ENCODE data around the gene DGAT2. TPM values are rescaled to one million over a fixed set of nuclear protein-coding genes. Genes with fewer than 3 reads are reported as not detected.

DGAT2 gene
- polyA plus RNA-seq, 12 donors = 0.17 to 3.5 (median 0.58) TPM; not detected in 2

DNA sequence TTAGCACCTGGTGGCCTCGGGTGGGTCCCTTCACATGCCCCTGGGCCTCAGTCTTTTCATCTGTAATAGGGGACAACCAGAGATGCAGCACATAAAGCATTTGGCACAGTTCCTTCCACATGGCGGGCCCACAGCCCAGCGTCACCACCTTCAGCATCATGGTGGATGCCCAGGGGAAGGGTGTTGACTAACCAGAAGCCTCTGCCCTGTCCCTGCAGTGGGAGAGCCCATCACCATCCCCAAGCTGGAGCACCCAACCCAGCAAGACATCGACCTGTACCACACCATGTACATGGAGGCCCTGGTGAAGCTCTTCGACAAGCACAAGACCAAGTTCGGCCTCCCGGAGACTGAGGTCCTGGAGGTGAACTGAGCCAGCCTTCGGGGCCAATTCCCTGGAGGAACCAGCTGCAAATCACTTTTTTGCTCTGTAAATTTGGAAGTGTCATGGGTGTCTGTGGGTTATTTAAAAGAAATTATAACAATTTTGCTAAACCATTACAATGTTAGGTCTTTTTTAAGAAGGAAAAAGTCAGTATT lies 31.6 kb downstream of the DGAT2 start:
- DNase-seq = no peak

DNA sequence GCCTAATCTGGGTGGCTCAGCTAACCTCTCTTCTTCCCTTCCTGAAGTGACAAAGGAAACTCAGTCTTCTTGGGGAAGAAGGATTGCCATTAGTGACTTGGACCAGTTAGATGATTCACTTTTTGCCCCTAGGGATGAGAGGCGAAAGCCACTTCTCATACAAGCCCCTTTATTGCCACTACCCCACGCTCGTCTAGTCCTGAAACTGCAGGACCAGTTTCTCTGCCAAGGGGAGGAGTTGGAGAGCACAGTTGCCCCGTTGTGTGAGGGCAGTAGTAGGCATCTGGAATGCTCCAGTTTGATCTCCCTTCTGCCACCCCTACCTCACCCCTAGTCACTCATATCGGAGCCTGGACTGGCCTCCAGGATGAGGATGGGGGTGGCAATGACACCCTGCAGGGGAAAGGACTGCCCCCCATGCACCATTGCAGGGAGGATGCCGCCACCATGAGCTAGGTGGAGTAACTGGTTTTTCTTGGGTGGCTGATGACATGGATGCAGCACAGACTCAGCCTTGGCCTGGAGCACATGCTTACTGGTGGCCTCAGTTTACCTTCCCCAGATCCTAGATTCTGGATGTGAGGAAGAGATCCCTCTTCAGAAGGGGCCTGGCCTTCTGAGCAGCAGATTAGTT lies 32.3 kb downstream of the DGAT2 start:
- no peak for DNase-seq

DNA sequence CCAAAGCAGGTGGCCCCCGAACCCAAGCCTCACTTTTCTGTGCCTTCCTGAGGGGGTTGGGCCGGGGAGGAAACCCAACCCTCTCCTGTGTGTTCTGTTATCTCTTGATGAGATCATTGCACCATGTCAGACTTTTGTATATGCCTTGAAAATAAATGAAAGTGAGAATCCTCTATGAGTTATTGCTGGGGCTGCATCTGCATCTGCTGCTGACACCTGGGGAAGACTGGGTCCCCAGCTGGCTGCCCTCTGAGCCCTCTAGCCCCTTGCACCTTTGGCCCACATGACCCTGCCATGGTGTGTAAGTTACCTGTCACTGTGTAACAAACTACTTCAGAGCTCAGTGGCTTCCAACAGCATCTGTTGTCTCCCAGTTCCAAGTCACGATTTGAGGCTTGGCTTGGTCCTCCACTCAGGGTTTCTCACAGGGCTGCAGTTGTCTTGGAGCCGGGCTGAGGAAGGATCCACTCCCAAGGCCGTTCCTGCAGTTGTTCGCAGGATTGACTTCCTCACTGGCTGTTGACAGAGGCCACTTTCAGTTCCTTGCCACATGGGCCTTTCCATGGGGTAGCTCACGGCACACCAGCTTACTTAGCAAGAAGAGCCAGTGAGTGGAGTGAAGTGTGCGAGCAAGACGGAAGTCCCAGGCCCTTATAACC lies 32.9 kb downstream of the DGAT2 start:
- peak; percentile 37 for DNase-seq

DNA sequence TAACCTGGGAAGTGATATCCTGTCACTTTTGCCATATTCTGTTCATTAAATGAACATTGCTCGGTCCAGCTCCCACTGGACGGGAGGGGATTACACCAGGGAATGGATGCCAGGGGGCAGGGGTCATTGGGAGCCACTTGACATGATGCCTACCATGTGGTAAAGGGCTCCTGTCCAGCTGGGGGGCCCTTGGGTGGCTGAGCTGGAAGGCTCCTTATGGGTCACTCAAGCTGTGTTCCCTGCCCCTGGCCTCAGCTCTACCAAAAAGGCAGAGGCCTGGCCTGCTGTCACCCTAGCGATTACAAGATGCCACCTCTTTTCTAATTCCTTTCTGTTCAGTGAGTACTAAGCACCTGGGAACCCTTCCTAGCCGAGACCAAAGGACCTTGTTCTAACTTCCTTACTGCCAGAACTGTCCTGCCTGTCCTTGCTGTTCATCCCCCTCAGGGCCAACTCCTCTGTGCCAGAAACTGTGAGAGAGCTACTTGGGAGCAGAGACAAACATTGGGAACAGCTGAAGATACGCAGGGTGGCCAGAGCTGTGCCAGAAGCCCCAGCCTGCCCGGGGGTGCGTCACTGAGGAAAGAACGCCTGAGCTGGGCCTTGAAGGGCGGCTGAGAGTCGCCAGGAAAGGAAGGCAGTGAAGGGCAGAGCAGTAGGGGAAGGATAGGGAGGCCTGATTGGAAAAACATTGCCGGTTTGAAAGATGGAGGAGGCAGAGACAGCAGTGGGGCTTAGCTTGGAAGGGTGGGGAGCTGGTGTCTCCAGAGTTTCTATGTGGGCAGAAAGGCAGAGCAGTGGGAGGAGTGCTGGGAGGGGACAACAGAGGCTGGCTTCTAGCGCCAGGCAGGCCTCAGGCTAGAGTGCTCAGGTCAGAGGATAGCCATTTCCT lies 33.7 kb downstream of the DGAT2 start:
- no peak for DNase-seq

DNA sequence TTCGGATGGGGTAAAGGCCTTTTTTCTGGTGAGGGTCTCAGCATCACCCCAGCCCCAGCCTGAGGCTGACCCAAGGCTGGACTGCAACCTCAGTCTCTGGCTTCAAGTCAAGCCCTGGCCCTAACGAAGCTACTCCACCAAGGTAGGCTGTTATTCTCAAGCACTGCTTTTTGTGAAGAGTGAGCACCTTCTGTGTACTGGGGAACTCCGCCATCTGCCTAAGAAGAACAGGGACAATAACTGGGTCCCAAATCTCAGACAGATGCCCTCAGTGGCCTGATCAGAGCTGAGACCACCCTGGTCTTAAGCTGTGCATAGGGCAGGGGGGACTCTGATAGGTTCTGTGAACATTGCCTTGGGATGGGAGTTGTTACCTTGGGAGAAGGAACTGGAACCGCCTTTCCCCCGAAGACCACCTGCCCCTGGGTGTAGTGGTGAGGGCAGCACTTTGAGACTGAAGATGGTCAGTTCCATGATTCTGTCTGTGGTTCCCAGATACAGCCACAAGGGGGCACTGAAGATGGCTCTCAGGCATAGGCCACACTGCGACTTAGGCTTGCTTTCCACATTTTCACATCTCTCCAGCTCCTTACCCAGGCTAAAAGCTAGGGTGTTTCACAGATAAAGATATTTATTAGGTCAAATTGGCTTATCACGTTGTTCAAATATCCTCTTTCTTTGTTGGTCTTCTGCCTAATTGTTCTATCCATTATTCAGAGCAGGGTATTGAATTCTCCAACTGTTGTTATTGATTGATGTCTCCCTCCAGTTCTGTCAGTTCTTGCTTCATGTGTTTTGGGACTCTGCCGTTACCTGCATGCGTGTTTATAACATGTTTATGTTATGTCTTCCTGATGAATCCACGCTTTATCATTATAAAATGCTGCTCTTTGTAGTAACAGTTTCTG lies 34.6 kb downstream of the DGAT2 start:
- DNase-seq = peak; percentile 80

DNA sequence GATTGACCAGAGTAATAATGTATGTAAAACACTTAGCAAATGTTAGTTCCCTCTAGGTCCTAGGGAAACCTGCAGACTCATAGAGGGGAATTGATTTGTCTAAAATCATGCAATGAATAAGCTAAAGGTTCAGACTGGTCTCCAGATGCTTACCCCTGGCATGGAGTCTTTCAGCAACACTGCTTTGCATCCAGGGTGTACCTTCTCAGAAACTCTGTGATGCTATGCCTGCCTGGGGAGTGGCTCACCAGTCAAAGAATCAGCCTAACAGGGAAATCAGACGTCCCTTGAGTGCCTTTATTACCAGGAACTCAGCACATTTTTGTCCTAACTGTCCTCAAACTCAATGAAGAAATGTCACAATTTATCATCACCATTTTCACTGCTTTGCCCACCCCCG lies 40.5 kb downstream of the DGAT2 start:
- DNase-seq = no peak

DNA sequence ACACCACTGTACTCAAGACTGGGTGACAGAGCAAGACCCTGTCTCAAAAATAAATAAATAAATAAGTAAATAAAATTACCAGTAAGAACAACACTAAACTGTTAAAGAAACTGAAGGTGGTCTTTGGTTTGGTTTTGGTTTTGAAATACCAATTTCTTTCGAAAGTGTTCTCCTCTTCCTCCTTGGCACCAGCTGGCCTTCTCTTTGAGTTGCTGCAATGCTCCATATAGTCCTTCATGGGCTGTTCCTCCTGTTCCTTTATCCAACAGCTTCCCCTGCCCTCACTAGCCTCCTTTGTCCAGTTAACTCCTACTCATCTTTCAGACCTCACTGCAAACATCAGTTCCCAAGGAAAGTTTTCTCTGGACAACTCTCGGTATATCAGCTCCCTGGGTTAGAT lies 41.4 kb downstream of the DGAT2 start:
- no peak for DNase-seq

DNA sequence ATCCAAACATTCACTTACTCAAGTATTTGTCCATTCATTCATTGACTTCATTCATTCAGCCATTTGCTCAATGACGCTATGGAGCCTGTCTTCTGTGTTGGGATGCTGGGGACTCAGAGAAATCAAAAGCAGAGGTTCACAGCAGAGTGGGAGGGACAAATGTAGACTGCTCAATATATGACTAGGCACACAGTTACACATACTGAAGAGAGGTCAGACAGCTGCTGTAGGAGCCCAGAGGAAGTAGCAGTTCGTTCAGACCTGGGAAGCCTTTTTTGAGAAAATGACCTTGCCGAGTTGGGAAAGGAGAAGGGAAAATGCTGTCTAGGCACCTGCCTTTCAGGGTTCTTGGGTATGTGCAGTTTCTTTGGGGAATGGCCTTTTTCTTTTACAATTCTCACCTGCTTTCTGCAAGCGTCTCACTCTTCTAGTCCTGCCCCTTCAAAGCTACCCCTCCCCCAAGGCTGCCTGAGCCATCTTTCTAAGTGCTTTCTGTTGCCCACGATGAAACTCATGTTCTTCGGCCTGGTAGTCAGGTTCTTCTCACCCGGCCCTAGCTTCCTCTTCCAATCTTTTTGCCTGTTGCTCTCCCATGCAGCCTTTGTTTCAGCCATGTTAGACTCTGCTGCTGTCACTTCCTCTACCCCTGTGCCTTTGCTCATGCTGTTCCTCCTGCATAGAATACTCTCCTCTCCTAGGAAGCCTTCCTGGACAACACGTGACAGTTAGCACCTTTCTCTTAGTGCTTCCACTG lies 42.2 kb downstream of the DGAT2 start:
- no peak for DNase-seq

DNA sequence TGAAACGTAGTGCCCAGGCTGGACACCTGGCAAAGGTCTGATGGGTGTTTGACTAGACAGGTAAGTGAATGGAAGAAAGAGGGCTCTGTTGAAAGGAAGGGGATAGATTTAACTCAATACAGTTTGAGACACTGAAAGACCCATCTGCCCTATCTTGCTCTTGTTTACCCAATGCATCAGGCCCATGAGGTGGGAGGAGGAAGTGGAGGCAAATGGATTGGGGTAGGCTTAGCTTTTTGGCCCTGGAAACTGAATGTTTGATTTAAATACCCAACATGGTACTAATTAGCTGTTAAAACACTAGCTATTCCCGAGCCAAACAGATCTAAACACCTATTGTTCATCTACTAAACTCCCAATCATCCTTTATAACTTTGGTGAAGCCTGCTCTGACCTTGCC lies 42.9 kb downstream of the DGAT2 start:
- DNase-seq = no peak

DNA sequence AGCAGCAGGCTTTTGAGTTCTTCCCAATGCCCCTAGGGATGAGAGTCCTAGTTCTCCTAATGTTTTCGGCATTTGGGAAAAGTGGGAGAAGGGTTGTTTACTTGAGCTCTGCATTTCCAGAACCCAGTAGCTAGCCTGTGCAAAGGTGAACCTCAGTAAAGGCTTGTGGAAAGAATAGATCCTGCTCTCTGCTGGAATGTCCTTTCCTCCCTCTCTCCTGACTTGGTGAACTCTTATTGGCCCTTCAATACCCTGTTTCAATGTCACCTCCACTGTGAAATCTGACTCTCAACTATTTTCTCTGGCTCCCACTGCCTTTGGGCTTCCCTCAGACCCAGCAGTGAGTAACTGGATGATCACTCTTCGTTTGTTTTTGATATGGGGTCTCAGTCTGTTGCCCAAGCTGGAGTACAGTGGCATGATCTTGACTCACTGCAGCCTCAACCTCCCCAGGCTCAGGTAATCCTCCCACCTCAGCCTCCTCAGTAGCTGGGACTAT lies 44.0 kb downstream of the DGAT2 start:
- DNase-seq = no peak

DNA sequence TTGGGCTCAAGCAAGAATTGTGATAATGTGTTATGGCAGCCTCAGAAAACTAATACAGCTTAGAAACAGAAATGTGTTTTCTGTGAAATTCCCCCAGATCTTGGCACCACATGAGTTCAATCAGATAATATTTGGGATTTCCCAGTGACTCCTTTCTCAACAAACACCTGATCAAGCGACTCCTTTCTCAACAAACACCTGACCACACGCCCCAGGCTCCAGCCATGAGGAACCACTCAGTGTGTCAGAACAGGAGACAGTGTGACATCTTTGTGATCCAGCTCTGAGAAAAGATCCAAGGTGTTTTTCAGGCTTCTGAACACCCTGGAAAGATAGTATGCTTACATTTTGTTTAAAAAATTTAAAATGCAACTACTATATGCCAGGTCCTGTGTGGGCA lies 44.5 kb downstream of the DGAT2 start:
- DNase-seq = no peak

DNA sequence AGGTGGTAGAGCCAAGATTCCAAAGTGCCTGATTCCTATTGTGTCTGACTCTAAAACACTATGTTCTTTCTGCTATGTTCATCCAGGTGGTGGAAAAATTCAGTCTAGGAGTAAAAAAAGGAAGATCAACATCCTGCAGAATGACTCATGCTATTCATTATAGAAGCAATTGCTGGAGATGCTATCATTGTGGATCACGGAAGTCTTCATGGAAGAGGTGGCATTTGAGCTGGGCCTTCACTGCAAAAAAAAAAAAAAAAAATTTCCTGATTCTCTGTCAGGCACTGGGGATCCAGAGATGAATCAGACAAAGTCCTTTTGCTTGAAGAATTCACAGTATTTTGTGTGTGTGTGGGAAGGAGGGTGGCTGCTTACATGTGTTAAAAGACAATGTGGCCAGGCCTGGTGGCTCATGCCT lies 45.1 kb downstream of the DGAT2 start:
- DNase-seq = no peak

DNA sequence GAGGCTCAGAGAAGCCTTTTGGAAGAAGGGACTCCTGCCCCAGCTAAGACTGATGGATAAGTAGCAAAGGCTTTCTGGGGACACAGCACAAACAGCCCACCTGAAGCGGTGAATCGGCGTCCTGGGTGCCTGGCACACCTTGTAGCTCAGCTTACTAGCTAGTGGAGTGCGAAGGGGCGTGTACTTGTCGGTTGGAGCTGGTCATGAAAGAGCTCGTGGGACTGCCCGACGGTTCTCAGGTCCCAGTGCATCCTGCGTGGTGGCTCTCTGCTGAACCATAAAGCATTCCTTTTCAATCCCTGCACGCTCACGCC lies 45.7 kb downstream of the DGAT2 start:
- DNase-seq = no peak

DNA sequence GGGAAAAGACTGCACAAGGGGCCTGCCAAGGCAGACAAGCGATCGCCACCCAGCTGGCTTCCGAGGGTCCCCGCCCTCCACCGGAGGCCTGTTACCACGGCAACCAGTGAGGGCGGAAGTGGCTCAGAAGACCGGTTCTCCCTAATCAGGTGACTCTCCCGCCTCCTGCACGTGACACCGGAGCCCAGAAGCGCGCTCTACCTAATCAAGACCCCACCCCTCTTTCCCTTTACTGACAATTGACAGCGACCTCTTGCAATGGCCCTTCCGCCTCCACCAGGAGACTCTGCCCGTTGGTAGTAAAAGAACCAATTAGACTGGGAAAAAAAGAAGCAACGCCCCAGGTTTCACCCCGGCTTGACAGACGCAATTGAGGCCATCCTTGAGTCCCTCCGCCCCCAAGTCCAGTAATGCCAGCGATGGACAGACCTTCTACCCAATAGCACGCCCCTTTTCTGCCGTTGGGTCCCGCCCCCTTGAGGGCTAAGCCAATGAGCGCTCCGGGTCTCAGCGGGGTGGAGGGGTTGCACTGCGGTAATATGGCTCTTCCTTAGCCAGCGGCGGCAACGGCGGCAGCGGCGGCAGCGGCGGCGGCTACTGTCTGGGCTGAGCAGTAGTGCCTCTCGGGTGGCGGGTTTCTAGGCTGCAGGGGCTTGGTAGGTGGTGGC lies 46.2 kb downstream of the DGAT2 start, which contains the start of gene UVRAG:
Gene UVRAG, plus strand, starts transcription at position 534 of the 668 bp plus-strand sequence. CDS start 198 bp downstream, outside the sequence.
- peak; percentile 100 for DNase-seq

DNA sequence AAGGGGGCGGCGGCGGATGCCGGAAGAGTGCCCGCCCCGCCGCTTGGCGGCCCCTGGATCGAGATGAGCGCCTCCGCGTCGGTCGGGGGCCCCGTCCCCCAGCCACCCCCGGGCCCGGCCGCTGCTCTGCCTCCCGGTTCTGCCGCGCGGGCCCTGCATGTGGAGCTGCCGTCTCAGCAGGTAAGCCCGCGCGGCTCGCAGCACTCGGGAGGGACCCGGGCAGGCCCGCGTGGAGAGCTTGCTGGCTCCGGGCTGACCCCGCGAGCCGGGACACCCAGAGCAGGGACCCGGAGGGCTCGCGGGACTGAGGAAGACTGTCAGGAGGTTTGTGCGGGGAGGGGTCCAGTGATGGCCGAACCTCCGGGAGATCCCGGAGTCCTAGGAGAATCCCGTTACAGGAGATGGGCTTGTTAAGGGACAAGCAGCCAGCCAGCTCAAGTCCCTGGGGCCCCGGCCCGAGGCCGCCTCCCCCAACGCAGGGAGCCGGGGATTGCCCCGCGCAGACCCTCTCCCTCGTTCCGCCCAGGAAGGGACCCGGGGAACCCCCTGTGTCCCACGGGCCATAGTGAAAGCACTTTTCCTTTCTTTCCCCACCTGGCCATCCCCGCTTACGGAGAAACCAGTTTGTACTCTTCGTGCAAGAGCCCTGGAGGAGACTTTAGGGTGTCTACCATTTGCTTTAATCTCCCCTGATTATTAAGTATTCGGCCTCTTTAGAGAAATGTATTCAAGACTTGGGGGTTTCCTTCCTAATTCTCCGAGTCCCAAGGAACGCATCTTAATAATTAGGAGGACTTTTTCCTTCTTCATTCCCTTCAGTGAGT lies 47.0 kb downstream of the DGAT2 start:
- peak; percentile 44 for DNase-seq

DNA sequence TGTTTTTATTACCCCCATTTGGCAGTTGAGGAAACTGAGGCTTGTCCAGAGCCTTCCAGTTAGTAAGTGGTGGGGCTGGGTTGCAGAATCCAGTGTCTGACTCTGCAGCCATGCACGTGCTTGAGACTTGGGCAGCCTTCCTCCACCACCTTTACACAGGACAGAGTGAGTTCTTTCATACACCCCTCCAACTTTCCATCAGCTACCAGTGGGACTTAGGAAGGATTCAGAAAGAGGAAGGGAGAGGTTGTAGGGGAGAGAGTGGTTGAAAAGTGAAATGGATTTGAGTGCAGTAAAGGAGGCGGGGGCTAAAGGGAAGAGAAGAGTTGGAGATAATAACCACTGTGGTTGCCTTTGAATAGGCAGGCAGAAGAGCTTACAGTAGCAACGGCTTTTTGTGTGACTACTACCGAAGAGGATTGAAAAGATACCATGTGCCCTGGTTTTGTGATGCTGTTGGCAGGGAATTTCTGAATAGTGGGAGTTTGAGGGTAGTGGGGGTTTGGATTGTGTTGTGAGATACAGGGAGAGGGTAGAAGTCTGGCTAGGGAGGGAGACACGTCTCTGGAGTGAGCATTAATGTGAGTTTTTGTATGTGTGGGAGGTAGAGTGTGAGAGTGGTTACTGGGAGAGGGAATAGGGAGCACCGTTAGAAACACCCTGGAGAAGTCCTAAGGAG lies 48.1 kb downstream of the DGAT2 start:
- DNase-seq = no peak

DNA sequence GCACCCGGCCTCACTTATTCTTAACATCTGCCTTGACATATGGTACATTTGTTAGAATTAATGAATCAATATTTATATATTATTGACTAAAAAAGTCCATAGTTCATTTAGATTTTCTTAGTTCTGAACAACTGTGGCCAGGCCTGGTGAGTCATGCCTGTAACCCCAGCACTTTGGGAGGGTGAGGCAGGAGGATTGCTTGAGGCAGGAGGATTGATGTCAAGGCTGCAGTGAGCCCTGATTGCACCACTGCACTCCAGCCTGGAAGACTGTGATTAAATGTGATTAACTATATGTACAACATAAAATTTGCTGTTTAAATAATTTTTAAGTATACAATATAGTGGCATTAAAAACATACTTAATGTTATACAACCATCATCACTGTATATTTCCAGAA lies 52.1 kb downstream of the DGAT2 start:
- DNase-seq = no peak

DNA sequence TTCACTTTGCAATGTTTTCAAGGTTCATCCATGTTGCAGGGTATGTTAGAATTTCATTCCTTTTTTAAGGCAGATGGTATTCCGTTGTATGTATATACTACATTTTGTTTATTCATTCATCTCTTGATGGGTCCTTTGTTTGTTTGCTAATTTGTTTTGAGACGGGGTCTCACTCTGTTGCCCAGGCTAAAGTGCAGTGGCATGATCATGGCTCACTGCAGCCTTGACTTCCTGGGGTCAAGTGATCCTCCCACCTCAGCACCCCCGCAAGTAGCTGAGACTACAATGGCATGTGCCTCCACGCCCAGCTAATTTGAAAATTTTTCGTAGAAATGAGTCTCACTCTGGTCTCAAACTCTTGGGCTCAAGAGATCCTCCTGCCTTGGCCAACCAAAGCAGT lies 52.6 kb downstream of the DGAT2 start:
- no peak for DNase-seq

Measured in muscle of arm (tissue), 12 donors.